ENCODE results near the gene MSMO1.

MSMO1 gene

GRCh38 chr4:165330071-165330470, 2.6 kb downstream of the MSMO1 start:
- TF ChIP-seq REST (IDR thresholded peaks at IDR 0.05; ENCODE audit: low read depth) (no peak), YY1 (IDR thresholded peaks at IDR 0.05; ENCODE audit: low read depth) (no peak), CREB1 (IDR thresholded peaks at IDR 0.05; ENCODE audit: low read depth) (no peak), RAD21 (IDR thresholded peaks at IDR 0.05; ENCODE audit: low read depth) (no peak), FOXM1 (IDR thresholded peaks at IDR 0.05; ENCODE audit: borderline replicate concordance, low read depth) (no peak), TCF12 (IDR thresholded peaks at IDR 0.05; ENCODE audit: low read depth) (no peak), CEBPB (IDR thresholded peaks at IDR 0.05) (no peak), TEAD4 (IDR thresholded peaks at IDR 0.05) (no peak), MAX (IDR thresholded peaks at IDR 0.05) (no peak), ZBTB7A (IDR thresholded peaks at IDR 0.05; ENCODE audit: low read depth) (no peak), USF1 (IDR thresholded peaks at IDR 0.05) (no peak), TAF1 (IDR thresholded peaks at IDR 0.05; ENCODE audit: low read depth) (no peak), EP300 (IDR thresholded peaks at IDR 0.05; ENCODE audit: borderline replicate concordance) (no peak), EGR1 (IDR thresholded peaks at IDR 0.05) (no peak)

GRCh38 chr4:165330666-165331065, 3.2 kb downstream of the MSMO1 start:
- TF ChIP-seq EGR1 (IDR thresholded peaks at IDR 0.05) = no peak
- TF ChIP-seq REST (IDR thresholded peaks at IDR 0.05; ENCODE audit: low read depth) = no peak
- TF ChIP-seq ZBTB7A (IDR thresholded peaks at IDR 0.05; ENCODE audit: low read depth) = no peak
- no peak for TF ChIP-seq YY1 (IDR thresholded peaks at IDR 0.05; ENCODE audit: low read depth)
- TF ChIP-seq MAX (IDR thresholded peaks at IDR 0.05) = no peak
- no peak for TF ChIP-seq USF1 (IDR thresholded peaks at IDR 0.05)
- TF ChIP-seq NFIC (IDR thresholded peaks at IDR 0.05) = no peak
- TF ChIP-seq CEBPB (IDR thresholded peaks at IDR 0.05) = no peak
- no peak for TF ChIP-seq EP300 (IDR thresholded peaks at IDR 0.05; ENCODE audit: borderline replicate concordance)
- no peak for TF ChIP-seq TEAD4 (IDR thresholded peaks at IDR 0.05)

GRCh38 chr4:165331359-165331758, 3.9 kb downstream of the MSMO1 start:
- TF ChIP-seq MAX (IDR thresholded peaks at IDR 0.05) = no peak
- no peak for TF ChIP-seq RAD21 (IDR thresholded peaks at IDR 0.05; ENCODE audit: low read depth)
- TF ChIP-seq FOXM1 (IDR thresholded peaks at IDR 0.05; ENCODE audit: borderline replicate concordance, low read depth) = no peak
- TF ChIP-seq EP300 (IDR thresholded peaks at IDR 0.05; ENCODE audit: borderline replicate concordance) = no peak

GRCh38 chr4:165331823-165332222, 4.4 kb downstream of the MSMO1 start:
- TF ChIP-seq EGR1 (IDR thresholded peaks at IDR 0.05) = no peak
- TF ChIP-seq ZBTB7A (IDR thresholded peaks at IDR 0.05; ENCODE audit: low read depth) = no peak
- TF ChIP-seq TEAD4 (IDR thresholded peaks at IDR 0.05) = no peak
- TF ChIP-seq MAX (IDR thresholded peaks at IDR 0.05) = no peak
- TF ChIP-seq CREB1 (IDR thresholded peaks at IDR 0.05; ENCODE audit: low read depth) = no peak
- no peak for TF ChIP-seq TCF12 (IDR thresholded peaks at IDR 0.05; ENCODE audit: low read depth)
- no peak for TF ChIP-seq REST (IDR thresholded peaks at IDR 0.05; ENCODE audit: low read depth)
- no peak for TF ChIP-seq YY1 (IDR thresholded peaks at IDR 0.05; ENCODE audit: low read depth)

GRCh38 chr4:165332502-165332901, 5.0 kb downstream of the MSMO1 start:
- TF ChIP-seq USF1 (IDR thresholded peaks at IDR 0.05) (no peak), TAF1 (IDR thresholded peaks at IDR 0.05; ENCODE audit: low read depth) (no peak), CREB1 (IDR thresholded peaks at IDR 0.05; ENCODE audit: low read depth) (no peak), RAD21 (IDR thresholded peaks at IDR 0.05; ENCODE audit: low read depth) (no peak), REST (IDR thresholded peaks at IDR 0.05; ENCODE audit: low read depth) (no peak), YY1 (IDR thresholded peaks at IDR 0.05; ENCODE audit: low read depth) (no peak), TCF12 (IDR thresholded peaks at IDR 0.05; ENCODE audit: low read depth) (no peak), EGR1 (IDR thresholded peaks at IDR 0.05) (no peak), FOXM1 (IDR thresholded peaks at IDR 0.05; ENCODE audit: borderline replicate concordance, low read depth) (no peak), NFIC (IDR thresholded peaks at IDR 0.05) (no peak), ZBTB7A (IDR thresholded peaks at IDR 0.05; ENCODE audit: low read depth) (no peak), MAX (IDR thresholded peaks at IDR 0.05) (no peak), TEAD4 (IDR thresholded peaks at IDR 0.05) (no peak), CEBPB (IDR thresholded peaks at IDR 0.05) (no peak)
